Measurements from ENCODE around the gene ATP8B4. TPM values are rescaled to one million over a fixed set of nuclear protein-coding genes. Genes with fewer than 3 reads are reported as not detected.

The ATP8B4 gene
- total and polyA plus RNA-seq, 4 donors = 1.9 to 19.7 (median 12.4) TPM

DNA sequence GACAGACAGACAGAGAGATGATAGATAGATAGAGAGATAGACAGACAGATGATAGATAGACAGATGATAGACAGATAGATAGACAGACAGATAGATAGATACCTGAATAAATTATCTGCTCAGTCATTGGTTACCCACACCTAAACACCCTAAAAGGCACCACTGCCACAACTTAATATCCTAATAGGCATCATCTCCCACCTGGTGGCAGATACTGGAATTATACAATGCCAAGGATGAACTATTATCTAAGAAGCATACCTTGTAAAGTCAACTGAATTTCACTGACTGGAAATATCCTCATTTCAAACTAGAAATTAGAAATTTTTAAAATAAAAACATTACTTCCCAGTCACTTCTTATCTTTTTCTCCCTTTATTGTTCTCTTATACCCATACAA lies 19.4 kb upstream of the ATP8B4 start:
- Histone ChIP-seq H3K36me3 (ENCODE audit: control insufficient read depth in 4 of 4, insufficient read depth in 3 of 4, low read depth in 1 of 4, low read length in 3 of 4) (no peaks in the 10 kb centered on the region), H3K9ac (ENCODE audit: low read depth in 1 of 2, low read length in 2 of 2) (no peak overlapping the region), H3K9me3 (ENCODE audit: control insufficient read depth in 4 of 4, low read length in 3 of 4) (no peaks in the 10 kb centered on the region), H3K4me1 (ENCODE audit: control insufficient read depth in 4 of 4, insufficient read depth in 4 of 4, low read length in 3 of 4) (no peaks in the 10 kb centered on the region), H3K27me3 (ENCODE audit: control insufficient read depth in 4 of 4, insufficient read depth in 4 of 4, low read length in 3 of 4) (no peaks in the 10 kb centered on the region), H3K4me3 (ENCODE audit: low read depth in 1 of 3, low read length in 3 of 3) (no peak overlapping the region), H3K27ac (ENCODE audit: low read depth in 1 of 2, low read length in 2 of 2) (no peak overlapping the region)
- DNase-seq (ENCODE audit: low spot score) = no peak
- peak in 1 of 2 donors; percentile 4 for TF ChIP-seq RAD21 (IDR thresholded peaks at IDR 0.05)
- TF ChIP-seq, protein P1, sequence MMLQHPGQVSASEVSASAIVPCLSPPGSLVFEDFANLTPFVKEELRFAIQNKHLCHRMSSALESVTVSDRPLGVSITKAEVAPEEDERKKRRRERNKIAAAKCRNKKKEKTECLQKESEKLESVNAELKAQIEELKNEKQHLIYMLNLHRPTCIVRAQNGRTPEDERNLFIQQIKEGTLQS (IDR thresholded peaks at IDR 0.05) = no peak
- TF ChIP-seq, protein P2, sequence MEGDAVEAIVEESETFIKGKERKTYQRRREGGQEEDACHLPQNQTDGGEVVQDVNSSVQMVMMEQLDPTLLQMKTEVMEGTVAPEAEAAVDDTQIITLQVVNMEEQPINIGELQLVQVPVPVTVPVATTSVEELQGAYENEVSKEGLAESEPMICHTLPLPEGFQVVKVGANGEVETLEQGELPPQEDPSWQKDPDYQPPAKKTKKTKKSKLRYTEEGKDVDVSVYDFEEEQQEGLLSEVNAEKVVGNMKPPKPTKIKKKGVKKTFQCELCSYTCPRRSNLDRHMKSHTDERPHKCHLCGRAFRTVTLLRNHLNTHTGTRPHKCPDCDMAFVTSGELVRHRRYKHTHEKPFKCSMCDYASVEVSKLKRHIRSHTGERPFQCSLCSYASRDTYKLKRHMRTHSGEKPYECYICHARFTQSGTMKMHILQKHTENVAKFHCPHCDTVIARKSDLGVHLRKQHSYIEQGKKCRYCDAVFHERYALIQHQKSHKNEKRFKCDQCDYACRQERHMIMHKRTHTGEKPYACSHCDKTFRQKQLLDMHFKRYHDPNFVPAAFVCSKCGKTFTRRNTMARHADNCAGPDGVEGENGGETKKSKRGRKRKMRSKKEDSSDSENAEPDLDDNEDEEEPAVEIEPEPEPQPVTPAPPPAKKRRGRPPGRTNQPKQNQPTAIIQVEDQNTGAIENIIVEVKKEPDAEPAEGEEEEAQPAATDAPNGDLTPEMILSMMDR (IDR thresholded peaks at IDR 0.05; ENCODE audit: low read depth, low read length, missing input control) = peak; percentile 11

DNA sequence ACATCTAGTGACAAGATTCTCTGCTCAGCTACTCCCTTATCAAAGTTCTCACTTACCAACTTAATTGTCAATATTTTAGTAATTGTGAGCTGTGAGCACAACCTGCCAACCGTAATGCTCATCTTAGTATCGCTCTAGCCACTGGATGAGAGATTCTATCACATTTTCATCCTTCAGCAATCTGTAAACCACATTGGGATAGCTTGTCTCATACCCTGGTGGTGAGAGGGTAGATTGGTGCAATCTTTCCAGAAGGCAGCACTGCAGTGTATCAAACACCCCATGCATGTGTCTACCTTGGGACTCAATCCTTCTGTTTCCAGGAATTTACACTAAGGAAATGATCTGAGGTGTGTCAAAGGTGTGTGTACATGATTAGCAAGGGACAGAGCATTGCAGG lies 18.9 kb upstream of the ATP8B4 start:
- no peaks in the 10 kb centered on the region for H3K4me1 ChIP-seq (ENCODE audit: control insufficient read depth in 4 of 4, insufficient read depth in 4 of 4, low read length in 3 of 4)
- no peaks in the 10 kb centered on the region for H3K9me3 ChIP-seq (ENCODE audit: control insufficient read depth in 4 of 4, low read length in 3 of 4)
- 94% methylated on average over 2 of the region's 2 CpGs for whole genome bisulfite sequencing
- H3K27me3 ChIP-seq (ENCODE audit: control insufficient read depth in 4 of 4, insufficient read depth in 4 of 4, low read length in 3 of 4) = no peaks in the 10 kb centered on the region
- no peak overlapping the region for H3K27ac ChIP-seq (ENCODE audit: low read depth in 1 of 2, low read length in 2 of 2)
- no peak for DNase-seq (ENCODE audit: low spot score)
- no peak overlapping the region for H3K4me3 ChIP-seq (ENCODE audit: low read depth in 1 of 3, low read length in 3 of 3)
- H3K36me3 ChIP-seq (ENCODE audit: control insufficient read depth in 4 of 4, insufficient read depth in 3 of 4, low read depth in 1 of 4, low read length in 3 of 4) = no peaks in the 10 kb centered on the region
- no peak overlapping the region for H3K9ac ChIP-seq (ENCODE audit: low read depth in 1 of 2, low read length in 2 of 2)
- TF ChIP-seq GABPA (IDR thresholded peaks at IDR 0.05 in 1 of 2, conservative IDR thresholded peaks at IDR 0.05 in 1 of 2) (no peak), RAD21 (IDR thresholded peaks at IDR 0.05) (no peak), NR2F2 (IDR thresholded peaks at IDR 0.05) (no peak), HNF4A (conservative IDR thresholded peaks at IDR 0.05) (no peak), RXRA (IDR thresholded peaks at IDR 0.05) (no peak), YY1 (IDR thresholded peaks at IDR 0.05) (no peak), SP1 (IDR thresholded peaks at IDR 0.05) (no peak), FOXA2 (IDR thresholded peaks at IDR 0.05) (no peak), FOXA1 (IDR thresholded peaks at IDR 0.05) (no peak), JUND (IDR thresholded peaks at IDR 0.05) (no peak), TAF1 (conservative IDR thresholded peaks at IDR 0.05) (no peak), EGR1 (IDR thresholded peaks at IDR 0.05; ENCODE audit: low read depth in 2 of 2) (no peak)
- TF ChIP-seq, protein P3, sequence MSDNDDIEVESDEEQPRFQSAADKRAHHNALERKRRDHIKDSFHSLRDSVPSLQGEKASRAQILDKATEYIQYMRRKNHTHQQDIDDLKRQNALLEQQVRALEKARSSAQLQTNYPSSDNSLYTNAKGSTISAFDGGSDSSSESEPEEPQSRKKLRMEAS (IDR thresholded peaks at IDR 0.05) = no peak
- TF ChIP-seq, protein P4, sequence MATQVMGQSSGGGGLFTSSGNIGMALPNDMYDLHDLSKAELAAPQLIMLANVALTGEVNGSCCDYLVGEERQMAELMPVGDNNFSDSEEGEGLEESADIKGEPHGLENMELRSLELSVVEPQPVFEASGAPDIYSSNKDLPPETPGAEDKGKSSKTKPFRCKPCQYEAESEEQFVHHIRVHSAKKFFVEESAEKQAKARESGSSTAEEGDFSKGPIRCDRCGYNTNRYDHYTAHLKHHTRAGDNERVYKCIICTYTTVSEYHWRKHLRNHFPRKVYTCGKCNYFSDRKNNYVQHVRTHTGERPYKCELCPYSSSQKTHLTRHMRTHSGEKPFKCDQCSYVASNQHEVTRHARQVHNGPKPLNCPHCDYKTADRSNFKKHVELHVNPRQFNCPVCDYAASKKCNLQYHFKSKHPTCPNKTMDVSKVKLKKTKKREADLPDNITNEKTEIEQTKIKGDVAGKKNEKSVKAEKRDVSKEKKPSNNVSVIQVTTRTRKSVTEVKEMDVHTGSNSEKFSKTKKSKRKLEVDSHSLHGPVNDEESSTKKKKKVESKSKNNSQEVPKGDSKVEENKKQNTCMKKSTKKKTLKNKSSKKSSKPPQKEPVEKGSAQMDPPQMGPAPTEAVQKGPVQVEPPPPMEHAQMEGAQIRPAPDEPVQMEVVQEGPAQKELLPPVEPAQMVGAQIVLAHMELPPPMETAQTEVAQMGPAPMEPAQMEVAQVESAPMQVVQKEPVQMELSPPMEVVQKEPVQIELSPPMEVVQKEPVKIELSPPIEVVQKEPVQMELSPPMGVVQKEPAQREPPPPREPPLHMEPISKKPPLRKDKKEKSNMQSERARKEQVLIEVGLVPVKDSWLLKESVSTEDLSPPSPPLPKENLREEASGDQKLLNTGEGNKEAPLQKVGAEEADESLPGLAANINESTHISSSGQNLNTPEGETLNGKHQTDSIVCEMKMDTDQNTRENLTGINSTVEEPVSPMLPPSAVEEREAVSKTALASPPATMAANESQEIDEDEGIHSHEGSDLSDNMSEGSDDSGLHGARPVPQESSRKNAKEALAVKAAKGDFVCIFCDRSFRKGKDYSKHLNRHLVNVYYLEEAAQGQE (IDR thresholded peaks at IDR 0.05) = no peak
- TF ChIP-seq, protein P5, sequence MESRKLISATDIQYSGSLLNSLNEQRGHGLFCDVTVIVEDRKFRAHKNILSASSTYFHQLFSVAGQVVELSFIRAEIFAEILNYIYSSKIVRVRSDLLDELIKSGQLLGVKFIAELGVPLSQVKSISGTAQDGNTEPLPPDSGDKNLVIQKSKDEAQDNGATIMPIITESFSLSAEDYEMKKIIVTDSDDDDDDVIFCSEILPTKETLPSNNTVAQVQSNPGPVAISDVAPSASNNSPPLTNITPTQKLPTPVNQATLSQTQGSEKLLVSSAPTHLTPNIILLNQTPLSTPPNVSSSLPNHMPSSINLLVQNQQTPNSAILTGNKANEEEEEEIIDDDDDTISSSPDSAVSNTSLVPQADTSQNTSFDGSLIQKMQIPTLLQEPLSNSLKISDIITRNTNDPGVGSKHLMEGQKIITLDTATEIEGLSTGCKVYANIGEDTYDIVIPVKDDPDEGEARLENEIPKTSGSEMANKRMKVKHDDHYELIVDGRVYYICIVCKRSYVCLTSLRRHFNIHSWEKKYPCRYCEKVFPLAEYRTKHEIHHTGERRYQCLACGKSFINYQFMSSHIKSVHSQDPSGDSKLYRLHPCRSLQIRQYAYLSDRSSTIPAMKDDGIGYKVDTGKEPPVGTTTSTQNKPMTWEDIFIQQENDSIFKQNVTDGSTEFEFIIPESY (IDR thresholded peaks at IDR 0.05) = no peak
- TF ChIP-seq, protein P1 (IDR thresholded peaks at IDR 0.05) = no peak
- TF ChIP-seq, protein P2 (IDR thresholded peaks at IDR 0.05; ENCODE audit: low read depth, low read length, missing input control) = no peak

All from liver (tissue), 9 donors.